H9 (cell line): ENCODE results near the gene FAM111B. TPM values are rescaled to one million over a fixed set of nuclear protein-coding genes. Genes with fewer than 3 reads are reported as not detected.
"Not testable (repeated sequence)": the region's sequence is repeated elsewhere in the genome, so short reads cannot be mapped to it uniquely, and the experiment has no call there.

Experiments
- DNase-seq: peaks from one replicate; pipeline ENCODE4 v3.0.0-alpha.2; 2017
- H2AFZ ChIP-seq: one replicate; pipeline ENCODE4 v1.6.1; 2013; ENCODE audit warnings: mild to moderate bottlenecking, low read length, control low read depth, moderate library complexity
- H2AK5ac ChIP-seq: 2 replicates; pipeline ENCODE4 v1.6.1; 2013; ENCODE audit warnings: low read length, control low read depth, mixed read lengths; ENCODE audit not compliant: insufficient read length
- H2BK120ac ChIP-seq: one replicate; pipeline ENCODE4 v1.6.1; 2013; ENCODE audit warnings: low read depth, mild to moderate bottlenecking, low read length, control low read depth, inconsistent platforms; ENCODE audit not compliant: poor library complexity, severe bottlenecking
- H2BK12ac ChIP-seq: 2 replicates; pipeline ENCODE4 v1.6.1; 2013; ENCODE audit warnings: low read length, control low read depth, mixed read lengths, low read depth; ENCODE audit not compliant: insufficient read length
- H2BK15ac ChIP-seq: 2 replicates; pipeline ENCODE4 v1.6.1; 2013; ENCODE audit warnings: low read depth, low read length, control low read depth
- H2BK20ac ChIP-seq: one replicate; pipeline ENCODE4 v1.6.1; 2013; ENCODE audit warnings: low read depth, mild to moderate bottlenecking, low read length, control low read depth, inconsistent platforms; ENCODE audit not compliant: poor library complexity, severe bottlenecking
- H2BK5ac ChIP-seq: 2 replicates; pipeline ENCODE4 v1.6.1; 2013; ENCODE audit warnings: low read length, control low read depth, mixed read lengths; ENCODE audit not compliant: insufficient read length
- H3K14ac ChIP-seq: 2 replicates; pipeline ENCODE4 v1.6.1; 2013; ENCODE audit warnings: low read length, control low read depth; ENCODE audit not compliant: insufficient read depth
- H3K18ac ChIP-seq: 2 replicates; pipeline ENCODE4 v1.6.1; 2013; ENCODE audit warnings: low read depth, mild to moderate bottlenecking, mixed read lengths, low read length, control low read depth; ENCODE audit not compliant: insufficient read length
- H3K23ac ChIP-seq: 2 replicates; pipeline ENCODE4 v1.6.1; 2013; ENCODE audit warnings: low read length, control low read depth, mixed read lengths, low read depth; ENCODE audit not compliant: insufficient read length
- H3K23me2 ChIP-seq: 2 replicates; pipeline ENCODE4 v1.6.1; 2013; ENCODE audit warnings: low read depth, mild to moderate bottlenecking, mixed read lengths, low read length, control low read depth; ENCODE audit not compliant: insufficient read length, poor library complexity, severe bottlenecking
- H3K27ac ChIP-seq: 2 replicates; pipeline ENCODE4 v1.5.1; 2013; ENCODE audit warnings: low read length, control low read depth, mixed read lengths, low read depth; ENCODE audit not compliant: insufficient read length
- H3K27me3 ChIP-seq: 2 replicates; pipeline ENCODE4 v1.6.1; 2013; ENCODE audit warnings: low read length, control low read depth, inconsistent platforms; ENCODE audit not compliant: insufficient read depth
- H3K4ac ChIP-seq: 2 replicates; pipeline ENCODE4 v1.6.1; 2013; ENCODE audit warnings: low read depth, mild to moderate bottlenecking, control low read depth, inconsistent platforms, low read length, moderate library complexity
- H3K4me1 ChIP-seq: 2 replicates; pipeline ENCODE4 v1.6.1; 2013; ENCODE audit warnings: low read length, control low read depth, inconsistent platforms; ENCODE audit not compliant: insufficient read depth
- H3K4me2 ChIP-seq: 2 replicates; pipeline ENCODE4 v1.6.1; 2013; ENCODE audit warnings: low read length, control low read depth, mixed read lengths; ENCODE audit not compliant: insufficient read length, insufficient read depth
- H3K56ac ChIP-seq: 2 replicates; pipeline ENCODE4 v1.6.1; 2013; ENCODE audit warnings: low read depth, mild to moderate bottlenecking, mixed read lengths, low read length, control low read depth; ENCODE audit not compliant: insufficient read length
- H3K79me1 ChIP-seq: 2 replicates; pipeline ENCODE4 v1.6.1; 2013; ENCODE audit warnings: low read depth, mild to moderate bottlenecking, moderate library complexity, low read length, control low read depth, inconsistent platforms; ENCODE audit not compliant: insufficient read depth, poor library complexity, severe bottlenecking
- H3K79me2 ChIP-seq: 2 replicates; pipeline ENCODE4 v1.6.1; 2013; ENCODE audit warnings: low read length, control low read depth, inconsistent platforms; ENCODE audit not compliant: insufficient read depth
- H3K9ac ChIP-seq: 2 replicates; pipeline ENCODE4 v1.6.1; 2013; ENCODE audit warnings: low read length, control low read depth, mixed read lengths; ENCODE audit not compliant: insufficient read length; ENCODE audit errors: extremely low read depth
- H3K9me3 ChIP-seq: one replicate; pipeline ENCODE4 v1.6.1; 2013; ENCODE audit warnings: low read depth, low read length, inconsistent platforms; ENCODE audit not compliant: control insufficient read depth
- H3T11ph ChIP-seq: one replicate; pipeline ENCODE4 v1.6.1; 2013; ENCODE audit warnings: mild to moderate bottlenecking, low read length, control low read depth, inconsistent platforms
- H4K20me1 ChIP-seq: one replicate; pipeline ENCODE4 v1.6.1; 2013; ENCODE audit not compliant: control insufficient read depth, insufficient read length, insufficient read depth
- H4K5ac ChIP-seq: 2 replicates; pipeline ENCODE4 v1.6.1; 2013; ENCODE audit warnings: low read depth, mild to moderate bottlenecking, mixed read lengths, low read length, control low read depth; ENCODE audit not compliant: insufficient read length
- H4K8ac ChIP-seq: replicated peaks from 2 replicates; pipeline ENCODE4 v1.6.1; 2013; ENCODE audit warnings: low read length, control low read depth, mixed read lengths, low read depth; ENCODE audit not compliant: insufficient read length
- H4K91ac ChIP-seq: 2 replicates; pipeline ENCODE4 v1.6.1; 2013; ENCODE audit warnings: low read depth, mild to moderate bottlenecking, moderate library complexity, mixed read lengths, low read length, control low read depth; ENCODE audit not compliant: insufficient read length
- H3K27ac Mint-ChIP-seq, 3 experiments: 2 replicates in 2 of 3; 3 replicates in 1 of 3; pipeline ENCODE4 v1.8.0; 2020 to 2021; ENCODE audit warnings: mixed read lengths in 3 of 3, mild to moderate bottlenecking in 1 of 3, moderate library complexity in 1 of 3
- H3K27me3 Mint-ChIP-seq: 2 replicates; pipeline ENCODE4 v1.8.0; 2021; ENCODE audit warnings: low read depth, mild to moderate bottlenecking, moderate library complexity, mixed read lengths
- H3K36me3 Mint-ChIP-seq, 3 experiments: 2 replicates in 2 of 3; 3 replicates in 1 of 3; pipeline ENCODE4 v1.8.0; 2020 to 2021; ENCODE audit warnings: low read depth in 3 of 3, mixed read lengths in 3 of 3; ENCODE audit not compliant: insufficient read depth in 1 of 3
- H3K4me1 Mint-ChIP-seq, 2 experiments: 2 replicates each; pipeline ENCODE4 v1.8.0; 2020; ENCODE audit warnings: mixed read lengths in 2 of 2
- H3K4me3 Mint-ChIP-seq, 2 experiments: 2 replicates in 1 of 2; 3 replicates in 1 of 2; pipeline ENCODE4 v1.8.0; 2020 to 2021; ENCODE audit warnings: mild to moderate bottlenecking in 2 of 2, mixed read lengths in 2 of 2, moderate library complexity in 1 of 2
- H3K9me3 Mint-ChIP-seq, 2 experiments: 2 replicates in 1 of 2; 3 replicates in 1 of 2; pipeline ENCODE4 v1.8.0; 2020; ENCODE audit warnings: mild to moderate bottlenecking in 2 of 2, mixed read lengths in 2 of 2, moderate library complexity in 1 of 2
- WGBS: extraction: QIAGEN DNeasy Blood & Tissue Kit; methylation state at CpG from one replicate; pipeline ENCODE4 v1.1.7; 2013; ENCODE audit warnings: missing lambda C conversion rate, low lambda C conversion rate, mixed read lengths; ENCODE audit not compliant: insufficient read length; ENCODE audit errors: extremely low coverage; 5-methylcytosine and 5-hydroxymethylcytosine counted together
- total RNA-seq: library from RNA; stranded (reverse); gene quantifications from 2 replicates; pipeline ENCODE4 v1.2.1, GENCODE V29; 2021
- TF ChIP-seq, protein P1 (sequence below): fragments of 200-600 bp; sonication (generic); conservative IDR thresholded peaks from 3 replicates; pipeline ENCODE4 v1.8.0; 2021; ENCODE audit warnings: antibody characterized with exemption, mild to moderate bottlenecking

The FAM111B gene
- total RNA-seq, 1 experiment from 2014 or later, result 35.0 TPM

DNA sequence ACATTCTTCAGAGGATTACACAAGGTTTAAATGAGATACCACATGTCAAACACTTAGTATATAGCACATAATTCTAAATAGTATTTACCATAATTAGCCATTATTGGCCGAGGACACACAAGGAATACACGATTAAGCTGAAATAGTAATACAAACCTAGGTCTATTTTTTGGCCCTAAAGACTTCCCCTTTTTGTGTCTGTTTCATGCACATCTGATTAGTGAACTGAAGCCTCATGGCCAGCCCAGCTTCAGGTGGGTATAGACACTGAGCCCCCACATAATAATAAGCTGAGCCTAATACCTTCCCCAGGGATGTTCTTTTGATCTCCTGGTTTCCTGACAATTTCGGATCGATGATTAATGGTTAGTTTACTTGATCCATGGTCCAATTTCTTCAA is 18.9 kb upstream of the FAM111B start:
- Histone ChIP-seq H2AFZ (no peak overlapping the region), H3K4ac (no peak overlapping the region), H2BK20ac (no peak overlapping the region), H3K9me3 (no peaks in the 10 kb centered on the region), H2BK5ac (no peak overlapping the region), H3K9ac (no peak overlapping the region), H3K27ac (no peak overlapping the region), H2BK12ac (no peak overlapping the region), H3K79me1 (no peaks in the 10 kb centered on the region), H4K20me1 (no peaks in the 10 kb centered on the region), H3K23ac (no peak overlapping the region), H3K4me1 (no peaks in the 10 kb centered on the region), H4K5ac (no peak overlapping the region), H2BK120ac (no peak overlapping the region), H4K8ac (no peak overlapping the region), H4K91ac (no peak overlapping the region), H2BK15ac (no peak overlapping the region), H3K27me3 (no peaks in the 10 kb centered on the region), H3K18ac (no peak overlapping the region), H3K23me2 (no peaks in the 10 kb centered on the region), H2AK5ac (no peak overlapping the region), H3K56ac (no peak overlapping the region), H3K14ac (no peak overlapping the region), H3T11ph (no peak overlapping the region), H3K4me2 (no peak overlapping the region), H3K79me2 (no peaks in the 10 kb centered on the region)
- Mint-ChIP-seq H3K27ac (no peak overlapping the region), H3K4me1 (peaks cover 7 to 9% of the 10 kb centered on the region in 2 experiments), H3K27me3 (no peaks in the 10 kb centered on the region; the same call in 1 of the 2 replicates), H3K36me3 (no peaks in the 10 kb centered on the region), H3K9me3 (no peaks in the 10 kb centered on the region; a peak in 1 of 5 replicates), H3K4me3 (no peak overlapping the region)
- TF ChIP-seq, protein P1, sequence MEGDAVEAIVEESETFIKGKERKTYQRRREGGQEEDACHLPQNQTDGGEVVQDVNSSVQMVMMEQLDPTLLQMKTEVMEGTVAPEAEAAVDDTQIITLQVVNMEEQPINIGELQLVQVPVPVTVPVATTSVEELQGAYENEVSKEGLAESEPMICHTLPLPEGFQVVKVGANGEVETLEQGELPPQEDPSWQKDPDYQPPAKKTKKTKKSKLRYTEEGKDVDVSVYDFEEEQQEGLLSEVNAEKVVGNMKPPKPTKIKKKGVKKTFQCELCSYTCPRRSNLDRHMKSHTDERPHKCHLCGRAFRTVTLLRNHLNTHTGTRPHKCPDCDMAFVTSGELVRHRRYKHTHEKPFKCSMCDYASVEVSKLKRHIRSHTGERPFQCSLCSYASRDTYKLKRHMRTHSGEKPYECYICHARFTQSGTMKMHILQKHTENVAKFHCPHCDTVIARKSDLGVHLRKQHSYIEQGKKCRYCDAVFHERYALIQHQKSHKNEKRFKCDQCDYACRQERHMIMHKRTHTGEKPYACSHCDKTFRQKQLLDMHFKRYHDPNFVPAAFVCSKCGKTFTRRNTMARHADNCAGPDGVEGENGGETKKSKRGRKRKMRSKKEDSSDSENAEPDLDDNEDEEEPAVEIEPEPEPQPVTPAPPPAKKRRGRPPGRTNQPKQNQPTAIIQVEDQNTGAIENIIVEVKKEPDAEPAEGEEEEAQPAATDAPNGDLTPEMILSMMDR, result no peak
- no CpG with 5 or more reads among the region's 4 CpGs for WGBS
- DNase-seq, result no peak

DNA sequence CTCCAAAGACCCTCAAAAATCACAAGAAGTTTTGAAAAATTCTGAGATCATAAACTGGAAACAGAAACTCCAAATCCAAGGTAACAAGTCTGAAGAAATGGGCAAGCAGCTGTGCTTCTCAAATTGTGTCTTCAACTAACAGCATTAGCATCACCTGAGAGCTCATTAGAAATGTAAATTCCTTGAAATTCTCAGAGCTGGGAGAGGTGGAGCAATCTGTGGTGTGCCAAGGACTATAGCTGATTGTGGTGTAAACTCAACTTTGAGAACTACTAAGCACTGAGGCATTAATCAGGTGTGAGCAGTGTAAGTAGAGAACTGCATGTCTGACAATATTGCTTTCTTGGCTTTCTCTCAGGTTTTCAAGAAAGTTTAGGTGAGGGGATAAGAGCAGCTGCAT is 13.5 kb upstream of the FAM111B start:
- not testable (repeated sequence) for H3K14ac ChIP-seq, H3K9me3 ChIP-seq, H3K4me2 ChIP-seq, H3K4me1 ChIP-seq, H4K8ac ChIP-seq, H3K79me1 ChIP-seq, H3K36me3 Mint-ChIP-seq, H3K18ac ChIP-seq, H2AK5ac ChIP-seq, H3K9me3 Mint-ChIP-seq, H3K27me3 ChIP-seq, H3K27ac ChIP-seq, H3K9ac ChIP-seq, H3T11ph ChIP-seq, H2BK5ac ChIP-seq, H2AFZ ChIP-seq, H3K23me2 ChIP-seq, H4K20me1 ChIP-seq, H3K27me3 Mint-ChIP-seq, H3K23ac ChIP-seq, DNase-seq, H3K56ac ChIP-seq, H2BK12ac ChIP-seq, H2BK20ac ChIP-seq, H4K91ac ChIP-seq, H2BK120ac ChIP-seq, H3K4ac ChIP-seq, H4K5ac ChIP-seq, H3K79me2 ChIP-seq, H2BK15ac ChIP-seq
- Mint-ChIP-seq H3K4me1 (peaks cover 57 to 60% of the 10 kb centered on the region in 2 experiments), H3K27ac (peak overlapping the region in 2 of 3 experiments; percentile 41 to 60; a peak in 2 of 7 replicates), H3K4me3 (peak overlapping the region in 1 of 2 experiments; percentile 29; a peak in 2 of 5 replicates)
